GM18502 (cell line): Measurements from ENCODE around the gene RHNO1.

Experiments
- ATAC-seq: cut with Tn5 transposase; IDR thresholded peaks from one replicate; pipeline ENCODE4 v1.9.1; 2021; ENCODE audit warnings: mild to moderate bottlenecking; ENCODE audit not compliant: unreplicated experiment, poor library complexity

Gene RHNO1

GRCh38 chr12:2877047-2877952 lies at the start of gene RHNO1, which contains the start of gene FOXM1:
TSS of gene RHNO1 (plus strand) at chr12:2877223. CDS start at chr12:2885367, 8,144 bp downstream.
TSS of gene FOXM1 (minus strand) at chr12:2877174. CDS start at chr12:2874478, 2,696 bp downstream.
- ATAC-seq: peak; percentile 77

GRCh38 chr12:2829275-2829674 lies 47.7 kb upstream of the RHNO1 start:
- no peak for ATAC-seq

GRCh38 chr12:2832550-2833127 lies 44.4 kb upstream of the RHNO1 start:
- ATAC-seq: no peak

GRCh38 chr12:2833327-2833726 lies 43.7 kb upstream of the RHNO1 start:
- no peak for ATAC-seq

- no peak for ATAC-seq
Observed at GRCh38 chr12:2833810-2834209, 43.2 kb upstream of the RHNO1 start.

- no peak for ATAC-seq
Observed at GRCh38 chr12:2834581-2835491, 42.2 kb upstream of the RHNO1 start, which contains the start of gene NRIP2. TSS of gene NRIP2 (minus strand) at chr12:2835035. CDS start at chr12:2834983, 52 bp downstream.

GRCh38 chr12:2835691-2836403 lies 41.2 kb upstream of the RHNO1 start:
- no peak for ATAC-seq

- no peak for ATAC-seq
Observed at GRCh38 chr12:2836574-2836973, 40.4 kb upstream of the RHNO1 start.

- no peak for ATAC-seq
Observed at GRCh38 chr12:2841056-2841650, 35.9 kb upstream of the RHNO1 start.

- ATAC-seq: no peak
Observed at GRCh38 chr12:2842948-2843347, 34.1 kb upstream of the RHNO1 start.

GRCh38 chr12:2844786-2845185 lies 32.2 kb upstream of the RHNO1 start:
- no peak for ATAC-seq

GRCh38 chr12:2845280-2845679 lies 31.7 kb upstream of the RHNO1 start:
- ATAC-seq: no peak

- no peak for ATAC-seq
Observed at GRCh38 chr12:2851931-2852330, 25.1 kb upstream of the RHNO1 start.

GRCh38 chr12:2853626-2854025 lies 23.4 kb upstream of the RHNO1 start:
- no peak for ATAC-seq

GRCh38 chr12:2854669-2855453 lies 22.2 kb upstream of the RHNO1 start:
- no peak for ATAC-seq

- ATAC-seq: no peak
Observed at GRCh38 chr12:2855546-2855945, 21.5 kb upstream of the RHNO1 start.

- ATAC-seq: no peak
Observed at GRCh38 chr12:2856051-2856450, 21.0 kb upstream of the RHNO1 start.

GRCh38 chr12:2857021-2857431 lies 20.0 kb upstream of the RHNO1 start, which contains the start of gene TEX52:
TSS of gene TEX52 (minus strand) at chr12:2857039. CDS start at chr12:2857026, 13 bp downstream.
- ATAC-seq: no peak

- ATAC-seq: no peak
Observed at GRCh38 chr12:2857576-2857975, 19.4 kb upstream of the RHNO1 start.
